Muscle layer of duodenum (tissue), 2 donors: Measurements from ENCODE around the gene YTHDC2.

Source experiments
- H3K27ac ChIP-seq: one replicate; pipeline ENCODE4 v1.7.0; 2013; ENCODE audit warnings: mild to moderate bottlenecking, low read length
- H3K27me3 ChIP-seq: one replicate; pipeline ENCODE4 v1.7.0; 2013; ENCODE audit warnings: low read depth, mild to moderate bottlenecking, control low read depth, low read length
- H3K36me3 ChIP-seq, 2 donors: one replicate each; pipeline ENCODE4 v1.7.0; 2013; ENCODE audit warnings: low read length in 2 of 2, control low read depth in 1 of 2, mild to moderate bottlenecking in 1 of 2; ENCODE audit not compliant: insufficient read depth in 2 of 2, control insufficient read depth in 1 of 2
- H3K4me1 ChIP-seq, 2 donors: one replicate each; pipeline ENCODE4 v1.7.0; 2013; ENCODE audit warnings: low read length in 2 of 2, mild to moderate bottlenecking in 2 of 2, control low read depth in 1 of 2, moderate library complexity in 1 of 2; ENCODE audit not compliant: insufficient read depth in 2 of 2, control insufficient read depth in 1 of 2
- H3K4me3 ChIP-seq, 2 donors: one replicate each; pipeline ENCODE4 v1.7.0; 2013; ENCODE audit warnings: low read length in 2 of 2, low read depth in 1 of 2, mild to moderate bottlenecking in 1 of 2
- H3K9me3 ChIP-seq, 2 donors: one replicate each; pipeline ENCODE4 v1.7.0; 2013; ENCODE audit warnings: low read length in 2 of 2, control low read depth in 1 of 2, mild to moderate bottlenecking in 1 of 2; ENCODE audit not compliant: control insufficient read depth in 1 of 2
- donor health status: healthy.

Gene YTHDC2

GRCh38 chr5:113513384-113514288, at the start of gene YTHDC2:
YTHDC2 (plus strand) TSS chr5:113513694; CDS start chr5:113513896, 202 bp downstream.
- Histone ChIP-seq H3K36me3 (peaks cover 3 to 9% of the 10 kb centered on the region in 2 donors), H3K27ac (peak within 1 kb of the TSS; percentile 79), H3K4me3 (peak within 1 kb of the TSS; percentile 69 to 83), H3K9me3 (no peaks in the 10 kb centered on the region), H3K27me3 (no peaks in the 10 kb centered on the region), H3K4me1 (peaks cover 5 to 16% of the 10 kb centered on the region in 2 donors)

- H3K36me3 ChIP-seq: no peaks in the 10 kb centered on the region
- H3K4me1 ChIP-seq: no peaks in the 10 kb centered on the region
- H3K9me3 ChIP-seq: no peaks in the 10 kb centered on the region
- H3K4me3 ChIP-seq: no peak overlapping the region
- H3K27me3 ChIP-seq: no peaks in the 10 kb centered on the region
- H3K27ac ChIP-seq: no peak overlapping the region
These were observed 39.3 kb upstream of the YTHDC2 start for GRCh38 chr5:113474100-113474728.

- Histone ChIP-seq H3K27me3 (no peaks in the 10 kb centered on the region), H3K4me3 (no peak overlapping the region), H3K36me3 (no peaks in the 10 kb centered on the region), H3K4me1 (no peaks in the 10 kb centered on the region), H3K9me3 (no peaks in the 10 kb centered on the region), H3K27ac (no peak overlapping the region)
These were observed 34.8 kb upstream of the YTHDC2 start for GRCh38 chr5:113478691-113479090.

- no peaks in the 10 kb centered on the region for H3K4me1 ChIP-seq
- H3K4me3 ChIP-seq: no peak overlapping the region
- H3K9me3 ChIP-seq: no peaks in the 10 kb centered on the region
- H3K36me3 ChIP-seq: no peaks in the 10 kb centered on the region
- no peaks in the 10 kb centered on the region for H3K27me3 ChIP-seq
- H3K27ac ChIP-seq: no peak overlapping the region
These were observed 33.3 kb upstream of the YTHDC2 start for GRCh38 chr5:113480243-113480642.

GRCh38 chr5:113487416-113487780, 26.1 kb upstream of the YTHDC2 start:
- Histone ChIP-seq H3K27ac (no peak overlapping the region), H3K36me3 (no peaks in the 10 kb centered on the region), H3K9me3 (peaks cover 9 to 13% of the 10 kb centered on the region in 2 donors), H3K4me3 (peak overlapping the region; percentile 67 to 85), H3K4me1 (peaks cover 4 to 12% of the 10 kb centered on the region in 2 donors), H3K27me3 (peaks cover 20% of the 10 kb centered on the region)

- peaks cover 9 to 13% of the 10 kb centered on the region in 2 donors for H3K9me3 ChIP-seq
- no peak within 1 kb of the TSS for H3K27ac ChIP-seq
- no peaks in the 10 kb centered on the region for H3K36me3 ChIP-seq
- peaks cover 4 to 12% of the 10 kb centered on the region in 2 donors for H3K4me1 ChIP-seq
- H3K27me3 ChIP-seq: peaks cover 20% of the 10 kb centered on the region
- H3K4me3 ChIP-seq: peak within 1 kb of the TSS; percentile 67 to 85
These were observed 25.5 kb upstream of the YTHDC2 start, which contains the start of gene MCC for GRCh38 chr5:113487781-113488644. MCC (minus strand) TSS chr5:113488453.

- Histone ChIP-seq H3K4me1 (peaks cover 4 to 12% of the 10 kb centered on the region in 2 donors), H3K27me3 (peaks cover 20% of the 10 kb centered on the region), H3K27ac (no peak overlapping the region), H3K36me3 (no peaks in the 10 kb centered on the region), H3K9me3 (peaks cover 9 to 13% of the 10 kb centered on the region in 2 donors), H3K4me3 (peak overlapping the region; percentile 67 to 85)
These were observed 24.8 kb upstream of the YTHDC2 start for GRCh38 chr5:113488645-113489184.

GRCh38 chr5:113489299-113489698, 24.2 kb upstream of the YTHDC2 start:
- H3K9me3 ChIP-seq: peaks cover 9 to 13% of the 10 kb centered on the region in 2 donors
- H3K27ac ChIP-seq: no peak overlapping the region
- H3K36me3 ChIP-seq: no peaks in the 10 kb centered on the region
- H3K4me1 ChIP-seq: peaks cover 4 to 12% of the 10 kb centered on the region in 2 donors
- peaks cover 20% of the 10 kb centered on the region for H3K27me3 ChIP-seq
- peak overlapping the region; percentile 67 to 85 for H3K4me3 ChIP-seq

- H3K27me3 ChIP-seq: peaks cover 20% of the 10 kb centered on the region
- H3K4me3 ChIP-seq: no peak overlapping the region
- H3K36me3 ChIP-seq: no peaks in the 10 kb centered on the region
- no peak overlapping the region for H3K27ac ChIP-seq
- peaks cover 4 to 12% of the 10 kb centered on the region in 2 donors for H3K4me1 ChIP-seq
- peaks cover 9 to 13% of the 10 kb centered on the region in 2 donors for H3K9me3 ChIP-seq
These were observed 23.2 kb upstream of the YTHDC2 start for GRCh38 chr5:113490317-113490716.

- Histone ChIP-seq H3K4me1 (peaks cover 4 to 12% of the 10 kb centered on the region in 2 donors), H3K27ac (no peak overlapping the region), H3K4me3 (no peak overlapping the region), H3K9me3 (peaks cover 9 to 13% of the 10 kb centered on the region in 2 donors), H3K36me3 (no peaks in the 10 kb centered on the region), H3K27me3 (peaks cover 16% of the 10 kb centered on the region)
These were observed 22.5 kb upstream of the YTHDC2 start for GRCh38 chr5:113491022-113491421.
